ENCODE measurements around the gene ICAM1. TPM values are rescaled to one million over a fixed set of nuclear protein-coding genes. Genes with fewer than 3 reads are reported as not detected.
A peak's percentile ranks its signal among the peaks of the same experiment; 100 is the strongest.

ICAM1 gene
- total and polyA plus RNA-seq, 10 of the 15 experiments (the other 5 are each of a cell fraction or from before 2014, with no cell fraction given), result 7.6 to 115 (median 60.2) TPM

- TF ChIP-seq SP1 (IDR thresholded peaks at IDR 0.05; ENCODE audit: low read depth, low read length), result no peak
- no peak for TF ChIP-seq RELB (IDR thresholded peaks at IDR 0.05; ENCODE audit: low read depth)
- no peak for TF ChIP-seq NFYA (IDR thresholded peaks at IDR 0.05; ENCODE audit: borderline replicate concordance, low read depth, low read length)
- 0 out of 2 replicates have a peak, but pooled peaks have one; percentile 5 for TF ChIP-seq CREB1 (IDR thresholded peaks at IDR 0.05; ENCODE audit: low read depth)
Observed at GRCh38 chr19:10295305-10295846, 24.5 kb downstream of the ICAM1 start (continued).

- H3K4me1 ChIP-seq (ENCODE audit: control insufficient read depth, insufficient read depth, low read length), result peaks cover 25% of the 10 kb centered on the region
- POLR2A ChIA-PET, result interaction anchor here (0.6 to 1.6 kb wide), 4 partner anchors 16 to 208 kb away, joined by 3 to 4 read pairs (median 4); partner anchors contain the start of gene ICAM1
- intact Hi-C loops (cut with micrococcal nuclease; ENCODE audit: unreplicated experiment), result no loop called here
Observed at GRCh38 chr19:10295847-10296591, 25.1 kb downstream of the ICAM1 start.

More at GRCh38 chr19:10295847-10296591, 25.1 kb downstream of the ICAM1 start:
- SMC1A ChIA-PET (ENCODE audit: uncharacterized antibody, unreplicated experiment), result no interaction called here
- peak overlapping the region; percentile 30; the same call in 1 of the 2 replicates for H3K9ac ChIP-seq (ENCODE audit: control insufficient read depth, insufficient read depth, low read length)
- in situ Hi-C loops (cut with MboI), result no loop called here
- ATAC-seq (no peak), FAIRE-seq (no peak), DNase-seq (ENCODE audit: low read depth, low spot score) (no peak)
- peak overlapping the region; percentile 76 for H3K4me2 ChIP-seq (ENCODE audit: control insufficient read depth, insufficient read depth)
- no peaks in the 10 kb centered on the region for H3K79me2 ChIP-seq (ENCODE audit: control insufficient read depth, insufficient read depth, low read length)
- H2AFZ ChIP-seq (ENCODE audit: control insufficient read depth, low read depth, low read length), result peak overlapping the region; percentile 76
- no peaks in the 10 kb centered on the region; the same call in 2 of the 3 replicates for H3K9me3 ChIP-seq (replicated peaks; ENCODE audit: control insufficient read depth, insufficient read depth, low read length)
- no peaks in the 10 kb centered on the region for H4K20me1 ChIP-seq (ENCODE audit: control insufficient read depth, insufficient read depth)
- no peaks in the 10 kb centered on the region; a peak in 1 of 4 replicates for H3K36me3 ChIP-seq (ENCODE audit: control insufficient read depth in 2 of 2, insufficient read depth in 2 of 2, low read length in 1 of 2)
- BruUV-seq (replicated peaks), result no TSS peak
- peak overlapping the region; percentile 52; the same call in 1 of the 2 replicates for H3K4me3 ChIP-seq
- WGBS (ENCODE audit: insufficient coverage, insufficient replicate concordance, low lambda C conversion rate, missing lambda C conversion rate), result 48% methylated on average over 31 of the region's 58 CpGs
- RAD21 ChIA-PET (ENCODE audit: unreplicated experiment), result no interaction called here
- peaks cover 2 to 10% of the 10 kb centered on the region in 2 experiments; a peak in 3 of 4 replicates for H3K27me3 ChIP-seq (replicated peaks in 1 of 2; ENCODE audit: control insufficient read depth in 2 of 2, insufficient read depth in 2 of 2, low read length in 1 of 2)
- TF ChIP-seq ZNF384 (IDR thresholded peaks at IDR 0.05; ENCODE audit: borderline replicate concordance, low read depth, low read length) (no peak), USF1 (IDR thresholded peaks at IDR 0.05; ENCODE audit: borderline replicate concordance, extremely low read length, insufficient read depth, low read depth, low read length) (no peak), EED (IDR thresholded peaks at IDR 0.05; ENCODE audit: low read depth) (0 out of 2 replicates have a peak, but pooled peaks have one; percentile 3), CEBPB (IDR thresholded peaks at IDR 0.05; ENCODE audit: borderline replicate concordance in 1 of 2, low read depth in 2 of 2, low read length in 2 of 2) (no peak), ZNF687 (IDR thresholded peaks at IDR 0.05) (0 out of 2 replicates have a peak, but pooled peaks have one; percentile 26), SPI1 (IDR thresholded peaks at IDR 0.05; ENCODE audit: borderline replicate concordance, insufficient read depth, low read depth, low read length) (no peak)
- CTCF ChIA-PET, result interaction anchor here (0.8 to 1.1 kb wide), 2 partner anchors 27 to 366 kb away, joined by 3 to 4 read pairs; no protein-coding TSS in a partner anchor
- H3K27ac ChIP-seq (ENCODE audit: control insufficient read depth, insufficient read depth), result no peak overlapping the region

Data from GM12878 (cell line).